Measurements from ENCODE around the gene TRIL.

GRCh38 chr7:29007127-29007526 is 49.0 kb upstream of the TRIL start:
- TF ChIP-seq CTCF (IDR thresholded peaks at IDR 0.05) (no peak), POLR2A (IDR thresholded peaks at IDR 0.05) (no peak), POLR2AphosphoS5 (IDR thresholded peaks at IDR 0.05) (no peak), EP300 (IDR thresholded peaks at IDR 0.05) (no peak)

Data from stomach (tissue), 4 donors.